Activated CD8-positive, alpha-beta T cell treated with anti-CD3 and anti-CD28 coated beads for 36 hours (primary cell): ENCODE data around the gene MTX1. TPM values are rescaled to one million over a fixed set of nuclear protein-coding genes. Genes with fewer than 3 reads are reported as not detected.

Experiments
- ATAC-seq: fragments of 200-7000 bp; cut with Tn5 transposase; one replicate; pipeline ENCODE4 v1.10.0; 2021; ENCODE audit warnings: mild to moderate bottlenecking, moderate library complexity
- CTCF ChIA-PET: fragments of 350-600 bp; sonication (Branson Sonifier 250); formaldehyde crosslinking; loops from one replicate; lab custom pipeline; 2021; ENCODE audit warnings: antibody characterized with exemption; lab: Charles Lee
- POLR2A ChIA-PET: fragments of 350-600 bp; sonication (Branson Sonifier 250); formaldehyde crosslinking; loops from one replicate; lab custom pipeline; 2021; ENCODE audit warnings: antibody characterized with exemption; lab: Charles Lee
- DNase-seq: peaks from one replicate; pipeline ENCODE4 v3.0.0-alpha.2; 2020
- H3K27ac Mint-ChIP-seq: one replicate; pipeline ENCODE4 v1.8.0; 2021; ENCODE audit warnings: mild to moderate bottlenecking, mixed read lengths
- H3K27me3 Mint-ChIP-seq: one replicate; pipeline ENCODE4 v1.8.0; 2021; ENCODE audit warnings: mixed read lengths
- H3K36me3 Mint-ChIP-seq: one replicate; pipeline ENCODE4 v1.8.0; 2021; ENCODE audit warnings: low read depth, mixed read lengths
- H3K4me1 Mint-ChIP-seq: one replicate; pipeline ENCODE4 v1.8.0; 2021; ENCODE audit warnings: low read depth, mixed read lengths
- H3K4me3 Mint-ChIP-seq: one replicate; pipeline ENCODE4 v1.8.0; 2021; ENCODE audit warnings: mild to moderate bottlenecking, moderate library complexity, mixed read lengths
- H3K9me3 Mint-ChIP-seq: one replicate; pipeline ENCODE4 v1.8.0; 2021; ENCODE audit warnings: mixed read lengths
- CTCF ChIP-seq: fragments of 200-600 bp; IDR thresholded peaks from one replicate; pipeline ENCODE4 v1.8.0; 2022; ENCODE audit warnings: antibody characterized with exemption, mild to moderate bottlenecking
- intact Hi-C: fragments of 100-400 bp; cut with micrococcal nuclease; formaldehyde crosslinking; loops from one replicate; pipeline ENCODE4 v1.10.0; 2022
- total RNA-seq, 2 experiments: library from RNA; stranded (reverse); gene quantifications; one replicate each; pipeline ENCODE4 v1.2.3, GENCODE V29; 2021

Gene MTX1
- total RNA-seq, 2 experiments from 2014 or later: 59.2 to 61.0 TPM

- intact Hi-C loops: no loop called here
- DNase-seq: no peak
- H3K36me3 Mint-ChIP-seq: no peaks in the 10 kb centered on the region
- no peak for ATAC-seq
- TF ChIP-seq CTCF: no peak
- no peaks in the 10 kb centered on the region for H3K9me3 Mint-ChIP-seq
- ChIA-PET POLR2A (no interaction called here), CTCF (interaction anchor here (1.0 to 1.4 kb wide), 2 partner anchors 26 to 50 kb away, joined by 3 to 4 read pairs; no protein-coding TSS in a partner anchor)
- no peak overlapping the region for H3K4me3 Mint-ChIP-seq
- H3K4me1 Mint-ChIP-seq: no peaks in the 10 kb centered on the region
- H3K27ac Mint-ChIP-seq: no peak overlapping the region
- no peaks in the 10 kb centered on the region for H3K27me3 Mint-ChIP-seq
These were observed 7.6 kb upstream of the MTX1 start for GRCh38 chr1:155200920-155201319.

GRCh38 chr1:155202198-155202597 lies 6.3 kb upstream of the MTX1 start:
- intact Hi-C loops: no loop called here
- ChIA-PET CTCF (no interaction called here), POLR2A (interaction anchor here (0.7 to 1.3 kb wide), 2 partner anchors 39 to 43 kb away, joined by 3 to 4 read pairs; a partner anchor contains a TSS)
- DNase-seq (no peak), ATAC-seq (no peak)
- Mint-ChIP-seq H3K4me3 (no peak overlapping the region), H3K27me3 (no peaks in the 10 kb centered on the region), H3K27ac (no peak overlapping the region), H3K36me3 (no peaks in the 10 kb centered on the region), H3K9me3 (no peaks in the 10 kb centered on the region), H3K4me1 (peaks cover 6% of the 10 kb centered on the region)
- TF ChIP-seq CTCF: no peak

GRCh38 chr1:155202731-155203515 lies 5.6 kb upstream of the MTX1 start:
- Mint-ChIP-seq H3K9me3 (no peaks in the 10 kb centered on the region), H3K36me3 (no peaks in the 10 kb centered on the region), H3K4me1 (peaks cover 11% of the 10 kb centered on the region), H3K4me3 (no peak overlapping the region), H3K27ac (no peak overlapping the region), H3K27me3 (no peaks in the 10 kb centered on the region)
- intact Hi-C loops: no loop called here
- DNase-seq: no peak
- no peak for ATAC-seq
- ChIA-PET POLR2A (interaction anchor here (1.3 kb wide), 1 partner anchor 9 kb away, joined by 7 read pairs; no protein-coding TSS in a partner anchor), CTCF (interaction anchor here (2.0 kb wide), 1 partner anchor 48 kb away, joined by 14 read pairs; no protein-coding TSS in a partner anchor)
- no peak for TF ChIP-seq CTCF

GRCh38 chr1:155205035-155205434 lies 3.5 kb upstream of the MTX1 start:
- H3K27ac Mint-ChIP-seq: no peak overlapping the region
- DNase-seq (no peak), ATAC-seq (no peak)
- H3K36me3 Mint-ChIP-seq: no peaks in the 10 kb centered on the region
- no peaks in the 10 kb centered on the region for H3K27me3 Mint-ChIP-seq
- POLR2A ChIA-PET: no interaction called here
- H3K4me3 Mint-ChIP-seq: no peak overlapping the region
- peaks cover 21% of the 10 kb centered on the region for H3K4me1 Mint-ChIP-seq
- intact Hi-C loops: loop anchor here (5.0 kb wide), 1 partner anchor 37 kb away; a partner anchor contains a TSS
- CTCF ChIA-PET: interaction anchor here (1.2 to 7.4 kb wide), 5 partner anchors 10 to 46 kb away, joined by 3 to 61 read pairs (median 41); partner anchors contain the start of genes KRTCAP2 and TRIM46
- no peak for TF ChIP-seq CTCF
- H3K9me3 Mint-ChIP-seq: no peaks in the 10 kb centered on the region
